Measurements from ENCODE around the gene NOS1.
"Not testable (repeated sequence)": the region's sequence is repeated elsewhere in the genome, so short reads cannot be mapped to it uniquely, and the experiment has no call there.

The NOS1 gene

DNA sequence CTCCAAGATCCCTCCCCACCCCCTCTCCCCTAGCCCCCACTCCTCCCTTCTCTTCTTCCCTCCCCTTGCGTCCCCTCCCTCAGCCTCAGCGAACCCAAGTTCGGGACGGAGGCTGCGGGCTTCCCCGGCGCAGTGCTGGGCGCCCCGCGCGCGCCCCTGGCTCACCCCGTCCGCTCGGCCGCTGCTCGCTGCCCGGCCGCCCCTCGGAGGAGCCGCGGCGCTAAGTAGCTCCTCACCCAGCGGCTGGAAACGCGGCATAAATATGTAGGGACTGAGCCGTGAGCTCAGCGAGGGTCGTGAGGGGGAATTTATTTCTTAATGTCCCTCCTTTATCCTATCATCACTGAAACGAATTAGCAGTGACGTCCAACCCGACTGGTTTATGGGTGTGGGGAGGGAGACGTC, at the start of gene NOS1:
Gene NOS1 (minus strand): TSS at position 280 of the 405 bp plus-strand sequence. CDS start 30,557 bp downstream, outside the sequence.
- peak; percentile 63 for DNase-seq

- DNase-seq = no peak
Measured at GRCh38 chr12:117409286-117409685, 47.9 kb upstream of the NOS1 start.

DNA sequence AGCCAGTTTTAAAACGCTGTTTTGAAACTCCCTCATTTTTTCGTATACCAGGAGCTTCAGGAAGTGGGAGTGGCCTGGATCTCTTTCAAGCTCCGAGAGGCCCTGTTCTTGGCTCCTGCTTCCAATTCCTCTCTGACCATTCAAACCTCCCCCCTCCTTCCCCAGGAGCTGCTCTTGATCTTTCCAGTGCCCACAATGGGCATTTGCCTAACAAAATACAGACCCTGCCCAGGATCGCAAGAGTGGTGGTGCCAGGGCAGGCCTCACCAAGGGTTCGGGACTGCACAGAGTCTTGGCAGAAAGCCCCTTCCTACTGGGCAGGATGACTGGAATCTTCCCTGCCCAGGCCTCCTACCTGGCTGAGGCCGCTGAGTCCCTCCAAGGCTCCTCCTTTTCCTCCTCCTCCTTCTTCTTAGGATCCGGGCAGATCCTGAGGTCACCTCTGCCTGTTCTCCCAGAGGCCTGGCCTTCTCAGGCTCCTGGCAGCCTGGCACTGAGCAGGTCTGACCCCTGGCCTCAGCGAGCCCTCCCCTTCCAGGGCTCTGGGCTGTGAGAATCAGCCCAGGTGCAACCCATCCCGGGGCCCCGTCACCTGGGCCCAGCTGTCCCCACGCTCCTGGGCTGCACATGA, 46.9 kb upstream of the NOS1 start:
- DNase-seq = peak; percentile 76

DNA sequence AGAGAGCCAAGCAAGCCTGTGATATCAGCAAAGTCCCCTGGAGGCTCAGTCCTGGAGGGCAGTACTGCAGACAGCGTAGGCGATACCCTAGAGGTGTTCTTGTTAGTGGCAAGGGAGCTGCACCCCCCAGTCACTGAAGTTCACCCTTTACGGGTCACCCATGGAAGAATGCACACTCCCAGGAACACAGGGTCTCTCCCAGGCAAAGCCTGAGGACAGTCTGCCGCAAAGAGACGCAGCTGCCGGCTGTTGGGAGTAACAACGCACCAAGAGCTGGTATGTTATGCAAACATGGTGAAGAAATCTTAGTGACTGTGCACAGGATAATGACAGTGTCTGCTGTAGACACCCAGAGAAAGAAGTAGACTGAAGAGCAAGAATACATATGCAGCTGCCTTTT, 43.5 kb upstream of the NOS1 start:
- DNase-seq = no peak

- DNase-seq = no peak
Measured at GRCh38 chr12:117404203-117404853, 42.9 kb upstream of the NOS1 start.

DNA sequence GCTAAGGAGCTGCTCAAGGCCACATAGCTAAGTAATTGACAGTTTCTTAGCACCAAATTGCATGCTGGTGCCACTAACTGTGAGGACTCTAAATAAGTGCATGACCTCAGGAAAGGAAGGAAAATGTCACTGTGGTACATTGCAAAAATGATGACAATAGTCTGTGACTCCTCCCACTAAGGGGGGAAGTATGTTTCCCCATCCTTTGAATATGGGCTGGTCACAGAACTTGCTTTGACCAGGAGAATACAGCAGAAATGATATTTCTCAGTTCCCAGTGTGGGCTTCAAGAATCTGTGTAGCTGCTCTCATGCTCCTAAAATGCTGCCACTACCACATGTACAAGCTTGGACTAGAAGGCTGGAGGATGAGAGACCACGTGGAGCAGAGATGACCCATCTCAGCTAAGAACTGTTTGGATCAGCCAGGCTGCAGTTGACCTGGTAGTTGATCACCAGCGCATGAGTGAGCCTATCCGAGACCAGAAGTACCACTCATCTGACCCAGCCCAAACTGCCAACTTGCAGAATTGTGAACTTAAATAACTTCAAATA, 42.2 kb upstream of the NOS1 start:
- no peak for DNase-seq

DNA sequence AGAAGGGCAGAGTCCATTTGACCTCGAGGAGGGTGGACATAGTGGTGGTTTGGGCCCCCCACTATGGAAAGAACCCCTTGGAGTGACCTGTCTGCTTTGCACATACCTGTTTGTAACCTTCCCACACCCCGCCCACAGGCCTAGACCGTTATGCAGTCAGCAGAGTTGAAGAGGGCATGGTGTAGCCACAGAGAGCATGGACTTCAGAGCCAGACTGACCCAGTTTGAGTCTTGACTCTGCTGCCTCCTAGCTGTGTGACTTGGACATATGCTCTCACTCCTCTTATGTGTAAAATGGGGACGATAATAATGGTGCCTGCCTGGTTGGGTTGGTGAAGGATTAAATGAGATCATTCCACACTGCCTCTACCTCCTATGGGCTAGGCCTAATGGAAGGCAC, 40.9 kb upstream of the NOS1 start:
- no peak for DNase-seq

GRCh38 chr12:117400912-117401311, 39.5 kb upstream of the NOS1 start:
- no peak for DNase-seq

DNA sequence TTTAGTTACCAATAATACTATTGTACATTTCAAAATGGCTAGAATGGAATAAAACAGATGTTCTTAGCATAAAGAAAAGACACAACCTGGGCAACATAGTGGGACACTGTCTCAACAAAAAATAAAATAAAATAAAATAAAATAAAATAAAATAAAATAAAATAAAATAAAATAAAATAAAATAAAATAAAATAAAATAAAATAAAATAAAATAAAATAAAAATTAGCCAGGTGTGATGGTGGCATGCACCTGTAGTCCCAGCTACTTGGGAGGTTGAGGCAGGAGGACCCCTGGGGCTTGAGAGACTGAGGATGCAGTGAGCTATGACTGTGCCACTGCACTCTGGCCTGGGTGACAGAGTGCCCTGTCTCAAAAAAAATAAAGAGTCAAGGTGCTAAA, 37.1 kb upstream of the NOS1 start:
- DNase-seq = not testable (repeated sequence)

DNA sequence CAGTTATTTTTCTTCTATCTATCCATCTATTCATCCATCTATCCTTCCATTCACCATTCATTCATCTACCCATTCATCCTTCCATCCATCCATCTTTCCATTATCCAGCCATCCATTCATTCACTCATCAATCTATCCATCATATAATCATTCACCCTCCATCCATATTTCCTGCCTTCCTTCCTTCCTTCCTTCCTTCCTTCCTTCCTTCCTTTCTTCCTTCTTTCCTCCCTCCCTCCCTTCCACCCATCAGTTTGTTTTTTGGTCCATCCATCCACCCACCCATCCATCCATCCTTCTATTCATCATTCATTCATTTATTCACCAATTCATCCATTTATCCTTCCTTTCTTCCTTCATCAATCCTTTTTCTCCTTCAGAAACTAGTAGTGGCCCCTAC, 34.3 kb upstream of the NOS1 start:
- no peak for DNase-seq

DNA sequence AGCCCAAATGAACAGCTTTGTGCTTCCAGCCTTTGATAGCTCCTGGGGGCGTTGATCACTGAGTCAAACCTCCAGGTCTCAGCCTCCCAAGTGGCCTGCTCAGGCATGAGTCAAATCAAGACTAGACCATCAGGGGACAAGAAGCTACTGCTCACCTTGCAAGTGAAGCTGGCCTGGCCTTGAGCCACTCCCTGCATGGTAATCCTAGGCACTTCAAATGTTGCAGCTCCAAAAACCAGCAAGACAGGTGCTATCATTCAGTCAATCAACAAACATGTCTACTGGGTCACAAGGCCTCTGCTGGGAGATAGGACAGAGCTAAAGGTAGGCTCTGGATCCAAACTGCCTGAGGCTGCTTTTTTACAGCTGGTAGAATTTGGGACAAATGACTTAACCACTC, 33.1 kb upstream of the NOS1 start:
- DNase-seq = no peak

GRCh38 chr12:117393656-117394055, 32.2 kb upstream of the NOS1 start:
- DNase-seq = no peak

DNA sequence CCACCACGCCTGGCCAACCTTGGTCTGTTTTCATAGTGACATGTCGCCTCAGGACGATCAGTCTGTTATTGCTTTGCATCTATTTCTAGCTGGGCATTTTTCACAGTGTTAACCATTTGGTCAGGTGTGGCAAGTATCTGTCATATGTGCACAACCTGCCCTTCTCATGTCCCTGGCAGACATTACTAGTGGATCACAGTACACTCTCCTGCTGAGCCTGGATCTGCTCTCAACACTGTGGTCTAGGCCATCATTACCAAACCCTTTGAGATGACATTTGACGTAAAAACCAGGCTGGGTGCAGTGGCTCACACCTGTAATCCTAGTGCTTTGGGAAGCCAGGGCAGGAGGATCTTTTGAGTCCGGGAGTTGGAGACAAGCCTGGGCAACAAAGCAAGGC, 29.4 kb upstream of the NOS1 start:
- DNase-seq = no peak

GRCh38 chr12:117388951-117389446, 27.6 kb upstream of the NOS1 start:
- peak; percentile 22 for DNase-seq

DNA sequence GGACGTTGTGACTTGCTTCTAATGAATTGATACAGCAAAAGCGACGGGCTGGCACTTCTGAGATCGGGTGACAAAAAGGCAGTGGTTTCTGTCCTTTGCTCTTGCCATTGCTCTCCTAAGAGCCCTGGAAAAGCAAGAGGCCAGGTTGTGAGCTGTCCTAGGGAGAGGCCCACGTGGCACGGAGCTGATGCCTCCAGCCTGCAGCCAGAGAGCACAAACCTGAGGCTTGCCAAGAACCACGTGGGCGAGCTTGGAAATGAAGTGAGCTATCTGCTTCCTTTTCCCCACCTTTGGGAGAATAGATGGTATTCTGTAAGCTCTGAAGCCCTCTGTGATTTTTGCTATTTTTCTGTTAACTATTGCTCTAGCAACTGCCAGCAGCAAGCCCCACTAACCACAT, 26.4 kb upstream of the NOS1 start:
- DNase-seq = no peak

GRCh38 chr12:117384735-117385134, 23.3 kb upstream of the NOS1 start:
- DNase-seq = no peak

- DNase-seq = no peak
Measured at GRCh38 chr12:117380083-117380482, 18.7 kb upstream of the NOS1 start.

- DNase-seq = no peak
Measured at GRCh38 chr12:117377758-117378157, 16.3 kb upstream of the NOS1 start.

- DNase-seq = no peak
Measured at GRCh38 chr12:117370588-117370987, 9.2 kb upstream of the NOS1 start.

GRCh38 chr12:117370000-117370399, 8.6 kb upstream of the NOS1 start:
- not testable (repeated sequence) for DNase-seq

DNA sequence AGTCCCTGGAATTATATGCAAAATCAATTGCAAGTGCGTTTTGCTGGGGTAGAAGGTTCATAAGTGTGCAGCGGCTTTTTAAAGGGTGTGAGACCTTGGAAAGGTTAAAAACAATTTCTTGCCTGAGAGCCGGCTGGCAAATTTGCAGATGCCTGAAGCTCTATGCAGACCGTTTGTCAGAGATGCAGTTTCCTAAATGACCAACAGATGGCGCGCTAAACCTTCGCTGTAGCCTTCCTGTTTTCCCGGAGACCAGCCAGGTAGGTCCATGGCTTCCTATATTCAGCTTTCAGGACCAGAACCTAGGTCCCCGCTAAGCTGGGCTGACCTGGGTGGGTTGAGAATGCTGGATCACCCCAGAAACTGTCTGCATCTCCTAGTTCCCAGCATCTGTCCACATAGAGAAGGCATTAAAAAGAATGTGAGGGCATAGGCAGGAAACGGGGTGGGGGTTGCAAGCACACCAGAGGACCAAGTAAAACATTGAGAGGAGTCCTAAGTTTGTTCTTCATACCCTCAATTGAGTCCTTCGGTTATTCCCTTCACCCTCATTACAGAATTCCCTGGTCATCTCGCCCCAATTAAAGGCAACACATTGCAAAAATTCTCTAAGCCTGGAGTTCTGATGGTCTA, 5.7 kb upstream of the NOS1 start:
- DNase-seq = peak; percentile 92

DNA sequence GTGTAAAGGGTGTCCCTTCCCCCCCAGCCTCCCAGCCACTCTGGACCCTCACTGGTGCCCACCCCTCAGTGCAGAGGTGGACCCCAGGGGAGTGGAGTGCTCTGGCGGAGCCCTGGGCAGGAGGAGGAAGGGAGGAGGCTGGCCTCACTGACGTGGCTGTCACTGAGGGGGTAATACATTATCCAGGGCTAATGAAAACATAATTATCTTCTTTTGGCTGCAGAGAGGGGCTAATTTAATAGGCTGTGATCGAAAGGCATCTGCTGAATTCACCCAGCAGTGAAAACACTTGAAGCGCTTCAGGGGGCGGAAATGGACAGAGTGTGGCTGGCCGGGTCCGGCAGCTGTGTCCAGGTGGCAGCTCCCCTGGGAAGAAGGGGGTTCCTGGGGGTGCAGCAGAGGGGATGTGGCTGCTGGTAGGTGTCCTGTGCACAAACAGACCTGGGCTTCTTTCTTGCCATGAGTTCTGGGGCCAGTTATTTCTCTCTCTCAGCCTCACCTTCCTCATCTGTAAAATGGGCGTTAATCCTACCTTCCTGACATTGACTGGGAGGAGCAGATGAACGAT, 3.7 kb upstream of the NOS1 start:
- DNase-seq = peak; percentile 14

DNA sequence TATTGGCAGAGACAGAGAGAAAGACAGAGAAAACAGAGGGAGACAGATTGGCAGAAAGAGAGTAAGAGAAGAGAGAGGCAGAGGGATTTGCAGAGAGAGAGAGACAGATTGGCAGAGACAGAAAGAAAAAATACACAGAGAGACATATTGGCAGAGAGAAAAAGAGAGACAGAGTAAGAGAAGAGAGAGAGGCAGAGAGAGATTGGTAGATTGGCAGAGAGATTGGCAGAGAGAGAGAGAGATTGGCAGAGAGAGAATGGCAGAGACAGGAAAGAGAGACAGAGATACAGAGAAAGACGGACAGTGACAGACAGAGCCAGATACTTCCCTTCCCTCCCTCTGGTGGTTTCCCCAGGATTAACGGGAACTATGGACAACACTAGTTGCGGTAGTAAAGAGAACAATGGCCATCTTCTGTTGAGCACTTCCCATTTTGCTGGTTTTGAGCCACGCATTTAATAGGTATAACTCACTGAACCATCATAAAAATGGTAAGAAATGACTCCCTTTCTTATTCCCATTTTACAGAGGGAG, 2.6 kb upstream of the NOS1 start:
- DNase-seq = no peak
